ENCODE measurements around the gene CLEC3A.
"Not testable (repeated sequence)": the region's sequence is repeated elsewhere in the genome, so short reads cannot be mapped to it uniquely, and the experiment has no call there.

CLEC3A gene

DNA sequence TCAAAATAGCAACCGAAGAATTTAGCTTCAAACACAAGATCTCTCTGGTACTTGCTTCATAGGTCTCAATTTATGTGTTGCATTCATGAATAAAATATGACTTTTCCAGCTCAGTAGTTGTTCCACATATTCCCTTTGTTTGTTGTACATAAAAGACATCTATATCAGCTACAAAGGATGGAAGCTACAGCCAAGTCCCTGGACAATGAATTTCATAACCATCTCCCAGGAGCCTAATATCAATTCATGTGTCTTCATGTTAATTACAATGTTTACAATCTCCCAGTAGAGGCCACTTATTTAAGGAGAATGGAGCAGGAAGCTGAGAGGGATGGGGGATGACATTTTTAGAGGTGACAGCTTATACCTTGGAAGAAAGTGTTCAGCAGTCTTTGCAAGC lies 3.3 kb downstream of the CLEC3A start:
- no peak for FAIRE-seq

DNA sequence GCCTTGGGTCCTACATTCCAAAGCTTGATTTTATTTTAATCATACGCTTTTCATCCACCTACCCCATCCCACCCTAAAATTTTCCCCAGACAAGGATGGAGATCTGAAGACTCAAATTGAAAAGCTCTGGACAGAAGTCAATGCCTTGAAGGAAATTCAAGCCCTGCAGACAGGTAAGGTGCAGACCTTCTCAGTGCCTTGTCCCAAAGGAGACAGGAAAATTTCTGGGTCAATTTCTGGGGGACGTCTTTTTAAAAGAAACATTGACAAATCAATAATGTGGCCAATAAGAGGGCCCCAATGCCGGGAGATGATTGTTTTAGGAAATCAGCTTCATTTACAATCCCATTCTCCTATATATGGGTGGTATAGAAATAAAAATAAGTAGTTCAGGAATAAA lies 5.7 kb downstream of the CLEC3A start:
- DNase-seq (ENCODE audit: extremely low spot score, insufficient read length, low read depth) = no peak
- no peak for FAIRE-seq

More for the DNA sequence above, 3.3 kb downstream of the CLEC3A start:
- no peak for DNase-seq (ENCODE audit: extremely low spot score, insufficient read length, low read depth)

DNA sequence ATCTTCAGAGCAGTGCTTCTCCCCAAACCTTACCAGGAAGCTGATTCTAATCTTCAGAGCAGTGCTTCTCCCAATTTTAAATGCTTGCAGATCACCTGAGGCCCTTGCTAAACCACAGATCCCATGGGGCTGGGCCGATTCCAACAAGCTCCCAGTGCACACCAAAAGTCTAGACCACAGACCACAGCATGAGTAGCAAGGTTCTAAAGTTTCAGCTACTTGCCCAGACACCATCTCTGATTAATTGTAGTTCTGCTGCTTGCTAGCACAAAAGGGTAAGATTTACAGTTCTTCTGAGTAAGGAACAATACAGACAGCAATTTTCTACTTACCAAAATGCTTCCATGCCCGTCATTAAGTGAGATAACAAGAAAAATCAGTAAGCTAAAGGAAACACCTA lies 12.2 kb downstream of the CLEC3A start:
- DNase-seq (ENCODE audit: extremely low spot score, insufficient read length, low read depth) (no peak), FAIRE-seq (no peak)

DNA sequence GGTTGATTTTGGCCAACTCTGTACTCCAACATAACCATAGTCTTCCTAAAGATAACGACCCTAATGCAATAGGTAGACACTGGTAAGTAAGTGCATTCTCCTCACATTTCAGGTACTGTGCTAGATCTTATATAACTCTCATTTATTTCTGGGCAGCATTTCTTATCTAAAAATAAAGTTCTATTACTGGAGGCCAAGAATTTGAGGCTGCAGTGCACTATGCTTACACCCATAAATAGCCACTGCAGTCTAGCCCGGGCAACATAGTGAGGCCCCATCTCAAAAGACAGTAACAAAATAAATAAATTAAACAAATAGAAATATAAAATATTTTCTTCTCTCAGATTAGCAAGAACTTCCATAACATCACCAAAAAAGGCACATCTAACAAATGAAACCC lies 12.7 kb downstream of the CLEC3A start:
- DNase-seq (ENCODE audit: extremely low spot score, insufficient read length, low read depth) = no peak

DNA sequence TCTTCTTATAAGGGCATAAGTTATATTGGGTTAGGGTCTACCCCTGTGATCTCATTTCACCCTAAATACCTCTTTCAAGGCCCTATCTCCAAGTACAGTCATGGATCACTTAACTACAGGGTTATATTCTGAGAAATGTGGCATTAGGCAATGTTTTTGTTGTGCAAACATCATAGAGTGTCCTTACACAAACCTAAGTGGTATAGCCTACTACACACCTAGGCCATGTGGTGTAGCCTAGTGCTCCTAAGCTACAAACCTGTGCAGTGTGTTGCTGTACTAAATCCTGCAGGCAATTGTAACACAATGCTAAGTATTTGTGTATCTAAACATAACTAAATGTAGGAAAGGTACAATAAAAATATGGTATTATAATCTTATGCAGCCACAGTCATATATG lies 18.0 kb downstream of the CLEC3A start:
- DNase-seq (ENCODE audit: extremely low spot score, insufficient read length, low read depth) (no peak), FAIRE-seq (no peak)

More for the DNA sequence above, 12.7 kb downstream of the CLEC3A start:
- no peak for FAIRE-seq

DNA sequence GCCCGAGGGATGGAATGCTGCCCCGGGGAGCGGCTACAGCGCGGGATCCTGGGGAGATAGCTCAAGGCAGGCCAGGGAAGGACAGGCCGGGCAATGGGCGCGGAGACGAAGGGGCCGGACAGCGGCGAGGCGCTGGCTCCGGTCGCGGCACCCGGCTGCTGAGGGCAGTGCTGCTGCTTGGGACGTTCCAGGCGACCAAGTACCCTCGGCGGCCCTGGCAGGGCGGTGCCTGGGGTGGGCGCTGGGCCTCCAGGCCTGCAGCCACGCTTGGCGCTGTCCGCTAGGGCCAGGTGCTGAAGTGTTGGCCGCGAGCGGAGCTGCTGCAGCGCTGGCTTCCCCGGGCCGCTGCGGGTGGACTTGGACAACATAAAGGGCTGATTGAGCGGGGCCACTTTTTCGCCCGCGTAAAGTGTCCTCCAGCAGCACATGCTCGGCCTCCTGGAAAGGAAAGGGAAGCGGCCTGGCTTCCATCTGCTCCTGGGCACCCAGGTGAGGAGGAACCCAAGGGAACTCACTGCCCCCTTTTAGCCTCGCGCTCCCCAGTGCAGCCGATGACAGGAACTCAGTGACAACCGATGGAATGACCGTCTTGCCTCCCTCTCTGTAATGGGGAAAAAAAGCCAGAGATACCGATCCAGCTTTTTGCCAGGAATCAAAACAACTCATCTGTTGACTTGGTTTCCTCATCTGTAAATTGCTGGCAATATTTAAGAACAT lies 23.7 kb downstream of the CLEC3A start:
- FAIRE-seq (no peak), DNase-seq (ENCODE audit: extremely low spot score, insufficient read length, low read depth) (no peak)

DNA sequence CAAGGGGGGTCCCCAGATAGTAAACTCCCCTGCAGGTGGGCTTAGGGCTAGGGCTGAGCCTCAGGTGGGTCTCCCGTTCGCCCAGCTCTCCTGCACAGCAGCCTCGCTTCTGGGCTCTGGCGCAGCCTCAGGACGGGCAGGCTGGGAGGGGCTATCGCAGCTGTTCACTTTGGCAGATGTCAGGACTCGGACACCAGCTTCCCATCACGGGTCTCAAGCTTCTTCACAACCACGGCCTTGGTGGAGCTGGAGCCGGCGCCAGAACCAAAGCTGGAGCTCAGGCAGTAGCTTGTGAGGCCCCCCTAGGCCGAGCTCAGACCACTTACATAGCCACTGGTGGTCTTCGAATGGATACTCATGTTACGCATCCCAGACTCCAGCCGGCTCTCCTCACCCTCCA lies 26.0 kb downstream of the CLEC3A start:
- FAIRE-seq = no peak

DNA sequence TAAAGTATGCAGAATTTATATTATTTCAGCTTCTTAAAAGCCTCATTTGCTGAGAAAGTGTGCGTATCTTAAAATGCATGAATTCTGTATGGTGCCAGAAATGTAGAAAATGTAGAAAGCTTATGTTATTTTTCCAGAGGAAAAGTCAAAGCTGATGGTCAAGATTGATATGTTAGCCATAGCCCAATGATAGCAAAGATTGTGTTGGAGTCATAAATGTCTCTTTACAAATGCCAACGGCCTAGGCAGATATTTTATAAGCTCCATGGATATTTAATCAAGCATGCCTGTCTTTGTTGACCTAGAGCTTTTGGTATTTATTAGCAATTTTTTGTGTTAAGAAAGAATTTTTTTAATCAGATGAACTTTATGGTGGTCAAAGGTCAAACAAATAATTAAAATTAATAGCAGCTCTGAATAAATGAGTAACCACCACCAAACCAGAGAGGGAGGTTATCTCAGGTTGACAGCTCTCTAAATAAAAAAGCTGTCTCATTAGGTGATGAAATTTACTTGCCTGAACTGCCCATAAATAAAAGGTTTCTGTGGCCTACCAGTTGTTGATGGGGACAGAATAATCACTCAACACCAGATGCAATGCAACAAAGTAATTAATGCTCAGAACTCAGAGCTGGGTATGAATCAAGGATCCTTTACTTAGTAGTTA lies 28.5 kb downstream of the CLEC3A start:
- FAIRE-seq = no peak
- no peak for DNase-seq (ENCODE audit: extremely low spot score, insufficient read length, low read depth)

More for the DNA sequence above, 26.0 kb downstream of the CLEC3A start:
- DNase-seq (ENCODE audit: extremely low spot score, insufficient read length, low read depth) = no peak

DNA sequence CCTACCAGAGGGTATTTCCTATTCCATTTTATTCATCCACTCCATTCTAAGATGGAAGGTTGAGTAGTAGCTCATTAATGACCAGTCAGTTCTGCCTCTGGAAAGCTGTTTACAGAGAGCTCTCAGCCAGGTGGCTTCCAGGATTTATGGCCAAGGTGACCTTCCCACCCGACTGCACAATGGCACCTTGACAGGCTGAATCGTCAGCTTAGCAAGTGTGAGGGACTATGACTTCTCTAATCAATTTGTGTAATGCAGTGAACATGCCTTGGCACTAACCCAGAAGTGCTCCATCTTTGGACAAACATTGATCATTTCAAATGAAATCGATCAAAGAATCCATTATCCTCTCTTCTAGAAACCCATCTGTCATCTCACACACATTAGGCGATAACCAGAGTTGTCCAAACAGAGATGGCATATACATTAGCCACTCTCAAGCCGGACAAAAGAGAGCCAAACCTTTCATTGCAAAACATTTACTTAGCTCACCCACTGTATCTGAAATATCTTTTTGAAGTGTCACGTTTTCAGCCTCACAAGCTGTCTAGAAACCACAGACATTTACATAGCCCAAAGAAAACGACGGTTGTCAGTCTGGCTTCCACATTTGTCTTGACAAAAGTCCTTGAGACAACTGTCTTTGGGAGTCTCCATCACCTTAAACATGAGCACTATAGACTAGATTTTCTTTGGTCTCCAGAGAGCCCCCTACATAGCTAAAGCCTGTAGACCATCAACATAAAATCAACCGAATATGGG lies 35.6 kb downstream of the CLEC3A start:
- DNase-seq (ENCODE audit: extremely low spot score, insufficient read length, low read depth) = no peak
- FAIRE-seq = no peak

DNA sequence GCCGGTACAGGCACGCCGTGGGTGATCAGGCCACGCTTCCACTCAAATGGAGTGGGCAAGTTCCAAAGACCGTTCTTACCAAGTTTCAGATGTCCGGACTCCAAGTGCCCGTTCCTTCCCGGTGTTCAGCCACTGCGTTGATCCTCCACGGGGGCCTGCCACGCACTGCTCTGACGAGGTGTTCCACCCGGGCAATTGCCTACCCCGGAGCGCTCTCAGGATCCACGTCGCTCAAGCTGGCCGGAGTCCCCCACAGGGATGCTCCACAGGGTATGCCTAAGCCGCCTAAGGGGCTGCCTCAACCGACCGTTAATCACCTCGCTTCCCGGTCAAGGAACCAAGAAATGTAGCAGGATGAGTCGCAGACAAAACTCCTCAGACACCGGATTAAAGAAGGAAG lies 37.5 kb downstream of the CLEC3A start:
- DNase-seq (ENCODE audit: extremely low spot score, insufficient read length, low read depth); FAIRE-seq: not testable (repeated sequence)

DNA sequence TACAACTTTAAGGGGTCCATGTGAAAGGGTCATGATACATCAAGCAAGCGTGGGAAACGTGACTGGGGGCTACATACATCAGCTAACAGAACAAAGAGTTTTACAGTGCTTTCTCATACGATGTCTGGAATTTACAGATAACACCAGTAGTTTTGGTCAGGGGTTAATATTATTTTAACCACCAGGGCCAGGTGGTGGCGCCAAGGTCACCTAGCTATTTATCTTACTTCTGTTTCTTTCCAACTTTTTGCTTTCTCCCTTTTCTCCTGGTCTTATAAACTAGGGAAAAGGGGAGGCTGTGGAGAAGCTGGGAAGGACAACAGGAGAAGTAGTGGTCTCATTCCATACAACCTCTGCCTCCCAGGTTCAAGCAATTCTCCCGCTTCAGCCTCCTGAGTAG lies 37.9 kb downstream of the CLEC3A start:
- FAIRE-seq = no peak
- DNase-seq (ENCODE audit: extremely low spot score, insufficient read length, low read depth) = no peak

DNA sequence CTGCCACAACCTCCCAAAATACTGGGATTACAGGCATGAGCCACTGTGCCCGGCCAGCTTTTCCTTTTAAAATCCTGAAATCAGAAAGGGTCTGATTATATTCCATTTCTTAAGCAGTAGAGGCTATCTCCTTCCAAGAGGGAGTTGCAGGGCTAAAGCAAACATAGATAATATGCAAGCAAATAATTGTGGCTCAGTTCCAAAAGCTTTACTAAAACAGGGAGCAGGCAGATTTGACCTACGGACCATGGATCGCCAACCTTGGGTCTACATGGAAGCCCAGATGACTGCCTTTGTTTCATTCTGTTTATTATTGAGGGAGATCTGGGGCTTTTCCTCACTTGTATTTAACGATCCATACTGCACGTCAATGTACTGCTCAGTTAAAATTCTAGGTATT lies 38.5 kb downstream of the CLEC3A start:
- no peak for FAIRE-seq
- no peak for DNase-seq (ENCODE audit: extremely low spot score, insufficient read length, low read depth)

DNA sequence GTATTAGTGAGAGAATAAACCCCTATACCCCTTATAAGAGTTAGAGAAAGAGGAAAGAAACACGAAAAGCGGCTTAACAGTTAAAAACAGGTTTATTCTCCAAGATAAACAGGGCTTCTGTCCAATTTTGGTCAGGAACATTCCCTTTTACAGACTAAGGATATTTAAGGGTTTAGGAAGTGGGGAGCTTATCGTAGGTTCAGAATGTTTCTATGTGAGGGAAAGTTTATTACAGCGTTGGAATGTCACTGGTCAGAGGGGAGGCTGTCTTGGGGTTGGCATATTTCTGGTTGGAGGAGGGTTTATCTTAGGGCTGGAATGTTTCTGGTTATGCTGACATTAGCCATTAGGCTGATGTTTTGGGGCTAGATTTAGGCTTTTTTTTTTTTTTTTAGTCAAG lies 43.0 kb downstream of the CLEC3A start:
- FAIRE-seq = no peak

DNA sequence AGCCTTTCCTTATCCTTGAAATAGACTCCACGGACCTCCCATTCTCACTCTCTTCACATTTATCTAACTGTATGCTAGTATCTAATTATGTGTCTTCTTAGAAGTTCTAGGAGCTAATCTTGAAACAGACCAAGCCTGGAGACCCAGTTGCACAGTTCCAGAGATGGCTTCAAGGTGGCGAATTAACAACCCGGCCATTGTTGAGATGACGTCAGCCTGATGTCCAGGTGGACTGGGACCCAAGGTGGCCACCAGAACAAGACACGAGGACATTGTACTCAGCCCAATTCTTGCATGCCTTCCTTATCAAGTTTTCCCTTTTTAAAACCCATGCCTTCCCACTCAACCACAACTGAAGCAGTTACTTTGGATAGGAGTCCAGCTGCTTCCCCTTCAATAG lies 47.6 kb downstream of the CLEC3A start:
- FAIRE-seq (no peak), DNase-seq (ENCODE audit: extremely low spot score, insufficient read length, low read depth) (no peak)

More for the DNA sequence above, 43.0 kb downstream of the CLEC3A start:
- DNase-seq (ENCODE audit: extremely low spot score, insufficient read length, low read depth) = no peak

DNA sequence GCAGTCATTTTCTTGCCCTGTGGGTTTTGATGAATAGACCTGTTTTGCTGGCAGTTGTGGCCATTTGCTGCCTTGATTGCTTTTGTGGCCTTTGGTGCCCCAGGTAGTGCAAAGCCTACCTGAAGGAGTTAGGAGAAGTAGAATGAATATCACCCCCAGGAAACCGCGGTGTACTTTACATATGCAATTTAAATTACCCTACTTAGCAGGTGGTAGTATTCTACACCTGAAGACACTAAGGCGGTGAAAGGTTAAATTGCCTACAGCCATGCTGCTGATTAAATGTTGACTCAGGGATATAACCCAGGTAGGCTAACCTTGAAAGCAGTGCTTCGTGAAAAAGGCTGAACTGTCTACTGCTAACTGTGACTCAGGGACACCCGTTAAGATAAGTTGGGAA lies 49.9 kb downstream of the CLEC3A start:
- DNase-seq (ENCODE audit: extremely low spot score, insufficient read length, low read depth) (no peak), FAIRE-seq (no peak)

DNA sequence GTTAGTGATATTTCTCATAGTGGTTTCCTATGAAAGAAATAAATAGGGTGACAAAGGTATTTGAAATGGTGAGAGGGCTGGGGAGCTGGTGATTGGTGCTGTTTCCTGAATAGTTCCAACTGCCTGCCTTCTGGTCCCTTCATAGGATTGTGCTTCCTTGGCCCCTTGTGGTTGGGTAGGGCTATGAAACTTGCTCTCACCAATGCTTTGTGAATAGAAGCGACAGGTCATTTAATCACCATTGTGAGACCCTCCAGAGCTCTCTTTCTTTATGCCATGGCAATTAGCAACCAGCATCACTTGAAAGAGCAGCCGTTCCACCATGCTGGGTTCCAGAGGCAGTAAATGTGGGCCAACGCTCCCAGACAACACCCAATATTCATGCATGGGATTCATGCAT lies 53.5 kb downstream of the CLEC3A start:
- DNase-seq (ENCODE audit: extremely low spot score, insufficient read length, low read depth) (no peak), FAIRE-seq (no peak)

DNA sequence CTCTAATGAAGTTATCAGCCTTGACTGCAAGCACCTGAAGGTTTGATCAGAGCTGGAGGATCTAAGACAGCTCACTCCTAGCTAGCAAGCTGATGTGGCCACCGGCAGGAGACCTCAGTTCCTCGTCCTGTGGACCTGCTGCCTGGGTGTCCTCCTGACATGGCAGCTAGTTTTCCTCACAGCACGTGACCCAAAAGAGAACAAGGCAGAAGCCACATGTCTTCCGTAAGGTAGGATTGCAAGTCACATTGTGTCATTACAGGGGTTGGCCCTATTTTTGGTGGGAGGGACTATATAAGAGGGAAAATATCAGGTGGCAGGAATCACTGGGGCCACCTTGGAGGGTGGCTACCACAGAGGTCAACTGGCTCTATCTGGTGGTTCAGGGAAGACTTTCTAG lies 59.0 kb downstream of the CLEC3A start:
- FAIRE-seq (no peak), DNase-seq (ENCODE audit: extremely low spot score, insufficient read length, low read depth) (no peak)

Data from GM18507 (cell line).